Measurements from ENCODE around the gene ZNF587.

DNA sequence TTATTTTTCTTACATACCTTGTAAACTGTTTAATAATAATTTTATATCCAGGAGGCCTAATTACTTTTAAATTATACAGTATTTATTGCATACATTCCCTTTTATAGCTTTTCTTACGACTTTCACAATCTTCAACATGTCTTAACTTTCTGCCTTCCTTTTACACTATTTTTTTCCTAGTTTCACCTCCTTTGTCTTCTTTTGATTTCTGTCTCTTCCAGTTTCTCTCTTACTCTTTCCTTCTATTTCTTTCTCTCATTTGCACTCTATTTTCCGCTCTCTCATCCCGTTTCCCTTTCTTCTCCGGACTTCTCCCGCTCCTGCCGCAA lies 46.4 kb upstream of the ZNF587 start:
- TF ChIP-seq, protein P1, sequence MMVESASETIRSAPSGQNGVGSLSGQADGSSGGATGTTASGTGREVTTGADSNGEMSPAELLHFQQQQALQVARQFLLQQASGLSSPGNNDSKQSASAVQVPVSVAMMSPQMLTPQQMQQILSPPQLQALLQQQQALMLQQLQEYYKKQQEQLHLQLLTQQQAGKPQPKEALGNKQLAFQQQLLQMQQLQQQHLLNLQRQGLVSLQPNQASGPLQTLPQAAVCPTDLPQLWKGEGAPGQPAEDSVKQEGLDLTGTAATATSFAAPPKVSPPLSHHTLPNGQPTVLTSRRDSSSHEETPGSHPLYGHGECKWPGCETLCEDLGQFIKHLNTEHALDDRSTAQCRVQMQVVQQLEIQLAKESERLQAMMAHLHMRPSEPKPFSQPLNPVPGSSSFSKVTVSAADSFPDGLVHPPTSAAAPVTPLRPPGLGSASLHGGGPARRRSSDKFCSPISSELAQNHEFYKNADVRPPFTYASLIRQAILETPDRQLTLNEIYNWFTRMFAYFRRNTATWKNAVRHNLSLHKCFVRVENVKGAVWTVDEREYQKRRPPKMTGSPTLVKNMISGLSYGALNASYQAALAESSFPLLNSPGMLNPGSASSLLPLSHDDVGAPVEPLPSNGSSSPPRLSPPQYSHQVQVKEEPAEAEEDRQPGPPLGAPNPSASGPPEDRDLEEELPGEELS (CRISPR knock-in tag; IDR thresholded peaks at IDR 0.05) = no peak
- TF ChIP-seq ZNF264 (CRISPR knock-in tag; IDR thresholded peaks at IDR 0.05) = no peak
- TF ChIP-seq, protein P2, sequence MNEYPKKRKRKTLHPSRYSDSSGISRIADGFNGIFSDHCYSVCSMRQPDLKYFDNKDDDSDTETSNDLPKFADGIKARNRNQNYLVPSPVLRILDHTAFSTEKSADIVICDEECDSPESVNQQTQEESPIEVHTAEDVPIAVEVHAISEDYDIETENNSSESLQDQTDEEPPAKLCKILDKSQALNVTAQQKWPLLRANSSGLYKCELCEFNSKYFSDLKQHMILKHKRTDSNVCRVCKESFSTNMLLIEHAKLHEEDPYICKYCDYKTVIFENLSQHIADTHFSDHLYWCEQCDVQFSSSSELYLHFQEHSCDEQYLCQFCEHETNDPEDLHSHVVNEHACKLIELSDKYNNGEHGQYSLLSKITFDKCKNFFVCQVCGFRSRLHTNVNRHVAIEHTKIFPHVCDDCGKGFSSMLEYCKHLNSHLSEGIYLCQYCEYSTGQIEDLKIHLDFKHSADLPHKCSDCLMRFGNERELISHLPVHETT (CRISPR knock-in tag; conservative IDR thresholded peaks at IDR 0.05) = no peak
- TF ChIP-seq ZNF12 (CRISPR knock-in tag; IDR thresholded peaks at IDR 0.05) = no peak
- TF ChIP-seq RFX5 (IDR thresholded peaks at IDR 0.05; ENCODE audit: low read depth, low read length) = no peak
- no peak for TF ChIP-seq MYC (CRISPR knock-in tag; IDR thresholded peaks at IDR 0.05; ENCODE audit: borderline replicate concordance)
- TF ChIP-seq POLR2A (IDR thresholded peaks at IDR 0.05; ENCODE audit: insufficient read depth in 1 of 2, low read depth in 2 of 2, low read length in 2 of 2) = no peak
- no peak for TF ChIP-seq MTF1 (CRISPR knock-in tag; IDR thresholded peaks at IDR 0.05)
- no peak for TF ChIP-seq ZNF350 (CRISPR knock-in tag; IDR thresholded peaks at IDR 0.05; ENCODE audit: borderline replicate concordance, low read depth)
- TF ChIP-seq CHCHD3 (CRISPR knock-in tag; IDR thresholded peaks at IDR 0.05) = no peak
- TF ChIP-seq MXI1 (IDR thresholded peaks at IDR 0.05; ENCODE audit: borderline replicate concordance, low read depth, low read length) = no peak
- no peak for TF ChIP-seq BHLHE40 (IDR thresholded peaks at IDR 0.05; ENCODE audit: low read length)
